Activated T-helper 9 cell treated with anti-CD3 and anti-CD28 coated beads, Interleukin-2, amount 50 U/mL, for 16 hours (primary cell): Measurements from ENCODE around the gene NPHP3.
"Not testable (repeated sequence)": the region's sequence is repeated elsewhere in the genome, so short reads cannot be mapped to it uniquely, and the experiment has no call there.

Experiments used
- DNase-seq: peaks from one replicate; pipeline ENCODE4 v3.0.0-alpha.2; 2020; ENCODE audit warnings: low read depth

NPHP3 gene

DNA sequence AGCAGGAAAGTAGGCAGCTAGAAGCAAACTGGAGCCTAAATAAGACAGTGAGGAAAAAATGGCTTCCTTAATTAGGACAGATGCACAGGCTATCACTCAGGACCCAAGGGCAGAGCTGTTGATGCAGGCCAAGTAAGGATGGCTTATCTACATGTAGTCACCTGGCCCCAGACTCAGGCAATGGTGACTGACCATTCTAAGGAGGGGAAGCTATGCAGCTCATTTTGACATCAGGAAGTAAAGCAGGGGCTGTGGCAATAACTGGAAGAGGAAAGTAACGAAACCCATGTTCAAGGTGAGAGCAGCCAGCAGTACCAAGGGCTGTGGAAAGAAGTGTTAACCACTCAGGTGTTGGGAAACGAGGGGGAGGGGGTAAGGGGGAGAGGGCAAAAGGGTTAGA, 78.8 kb downstream of the NPHP3 start:
- no peak for DNase-seq

- DNase-seq: no peak
Measured at GRCh38 chr3:132642539-132642847, 79.7 kb downstream of the NPHP3 start.

DNA sequence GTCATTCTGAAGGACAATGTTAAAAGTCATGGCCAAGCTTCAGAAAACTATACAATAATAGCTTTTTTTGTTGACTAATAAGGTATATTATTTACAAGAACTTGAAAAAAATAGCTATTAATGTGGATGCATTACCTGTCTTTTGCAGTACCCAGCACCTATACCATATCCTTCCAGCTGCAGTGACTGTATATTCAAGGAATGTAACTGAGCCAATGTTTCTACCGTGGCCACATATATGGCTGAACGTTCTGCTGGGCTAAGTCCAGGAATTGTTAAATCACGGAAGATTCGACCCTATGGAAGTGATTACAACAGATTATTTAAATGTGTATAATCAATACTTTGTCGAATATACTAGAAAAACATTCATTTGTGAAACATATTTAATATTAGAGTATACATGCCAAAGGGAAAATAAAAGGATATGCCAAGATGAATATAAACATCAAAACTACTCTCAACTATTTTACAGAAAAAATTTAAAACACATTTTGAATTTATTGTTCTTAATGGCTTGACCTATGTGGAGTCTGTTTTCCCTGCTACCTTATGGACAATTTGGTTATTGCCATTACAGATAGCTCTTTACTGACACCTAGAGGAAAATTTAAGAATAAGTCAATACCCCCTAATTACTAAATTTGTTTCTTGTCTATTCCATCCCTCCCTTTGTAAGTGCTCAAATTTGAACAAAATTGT, 80.2 kb downstream of the NPHP3 start:
- DNase-seq: no peak

DNA sequence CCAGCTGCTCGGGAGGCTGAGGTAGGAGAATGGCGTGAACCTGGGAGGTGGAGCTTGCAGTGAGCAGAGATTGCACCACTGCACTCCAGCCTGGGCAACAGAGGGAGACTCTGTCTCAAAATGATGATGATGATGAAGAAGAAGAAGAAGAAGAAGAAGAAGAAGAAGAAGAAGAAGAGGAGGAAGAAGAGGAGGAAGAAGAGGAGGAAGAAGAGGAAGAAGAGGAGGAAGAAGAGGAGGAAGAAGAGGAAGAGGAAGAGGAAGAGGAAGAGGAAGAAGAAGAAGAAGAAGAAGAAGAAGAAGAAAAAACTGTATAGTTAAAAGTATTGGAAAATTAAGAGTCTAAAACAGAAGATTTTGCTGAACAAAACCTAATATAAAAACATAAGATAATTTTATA, 80.8 kb downstream of the NPHP3 start:
- not testable (repeated sequence) for DNase-seq

GRCh38 chr3:132638706-132639105, 83.5 kb downstream of the NPHP3 start:
- no peak for DNase-seq

DNA sequence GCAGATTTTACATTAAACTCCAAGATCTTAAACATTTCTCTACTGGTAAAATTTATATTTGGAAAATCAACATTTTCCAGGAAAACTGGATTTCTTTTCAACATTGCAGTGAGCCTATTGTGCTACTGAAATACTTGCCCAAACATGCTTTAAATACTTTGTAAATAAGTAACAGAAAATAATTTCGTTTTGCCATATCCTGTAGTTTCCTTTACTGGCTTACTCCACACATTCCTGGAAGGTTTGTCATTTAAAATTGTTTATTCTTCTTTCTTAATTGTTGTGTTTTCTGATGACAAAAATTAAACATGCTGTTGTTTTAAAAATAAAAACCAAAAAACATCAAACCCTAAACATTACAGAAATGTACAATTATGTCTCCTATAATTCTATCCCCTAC, 84.6 kb downstream of the NPHP3 start:
- no peak for DNase-seq

DNA sequence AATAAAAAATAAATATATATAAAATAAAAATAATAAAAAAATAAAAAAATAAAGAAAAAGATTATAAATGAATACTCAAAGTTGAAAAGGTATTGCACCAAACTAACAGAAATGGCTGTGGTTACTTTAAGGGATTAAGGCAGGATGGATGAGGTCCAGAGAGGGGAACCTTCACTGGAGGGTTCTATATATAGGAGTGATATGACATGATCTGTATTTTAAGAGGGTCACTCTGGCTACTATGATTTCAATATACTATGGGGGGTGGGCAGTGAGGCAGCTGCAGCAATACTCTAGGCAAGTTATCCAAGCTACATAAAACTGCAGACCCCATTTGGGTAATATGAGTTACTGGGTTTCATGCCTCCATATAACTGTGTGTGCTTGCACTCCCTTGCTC, 87.2 kb downstream of the NPHP3 start:
- DNase-seq: no peak
